Measurements from ENCODE around the gene RBM33.

The RBM33 gene

GRCh38 chr7:155770241-155770640 is 125.8 kb downstream of the RBM33 start:
- no peak for DNase-seq (ENCODE audit: low spot score)

- no peak for DNase-seq (ENCODE audit: low spot score)
These were observed 129.1 kb downstream of the RBM33 start for GRCh38 chr7:155773531-155773930.

- DNase-seq (ENCODE audit: low spot score): no peak
These were observed 130.5 kb downstream of the RBM33 start for GRCh38 chr7:155774947-155775346.

GRCh38 chr7:155775691-155776090 is 131.2 kb downstream of the RBM33 start:
- DNase-seq (ENCODE audit: low spot score): no peak

- DNase-seq (ENCODE audit: low spot score): no peak
These were observed 132.1 kb downstream of the RBM33 start for GRCh38 chr7:155776606-155777005.

GRCh38 chr7:155778349-155778748 is 133.9 kb downstream of the RBM33 start:
- DNase-seq (ENCODE audit: low spot score): no peak

- no peak for DNase-seq (ENCODE audit: low spot score)
These were observed 136.4 kb downstream of the RBM33 start for GRCh38 chr7:155780884-155781283.

- DNase-seq (ENCODE audit: low spot score): no peak
These were observed 137.0 kb downstream of the RBM33 start for GRCh38 chr7:155781433-155781832.

- no peak for DNase-seq (ENCODE audit: low spot score)
These were observed 138.0 kb downstream of the RBM33 start for GRCh38 chr7:155782466-155782865.

- no peak for DNase-seq (ENCODE audit: low spot score)
These were observed 141.1 kb downstream of the RBM33 start for GRCh38 chr7:155785536-155785935.

GRCh38 chr7:155786491-155786890 is 142.0 kb downstream of the RBM33 start:
- DNase-seq (ENCODE audit: low spot score): no peak

- no peak for DNase-seq (ENCODE audit: low spot score)
These were observed 142.8 kb downstream of the RBM33 start for GRCh38 chr7:155787171-155787851.

- DNase-seq (ENCODE audit: low spot score): no peak
These were observed 144.1 kb downstream of the RBM33 start for GRCh38 chr7:155788616-155789000.

GRCh38 chr7:155789001-155789725 is 144.7 kb downstream of the RBM33 start:
- DNase-seq (ENCODE audit: low spot score): no peak

GRCh38 chr7:155790666-155791065 is 146.2 kb downstream of the RBM33 start:
- no peak for DNase-seq (ENCODE audit: low spot score)

- no peak for DNase-seq (ENCODE audit: low spot score)
These were observed 146.8 kb downstream of the RBM33 start for GRCh38 chr7:155791214-155791737.

- no peak for DNase-seq (ENCODE audit: low spot score)
These were observed 147.4 kb downstream of the RBM33 start for GRCh38 chr7:155791836-155792235.

GRCh38 chr7:155792315-155792960 is 148.0 kb downstream of the RBM33 start:
- no peak for DNase-seq (ENCODE audit: low spot score)

GRCh38 chr7:155792999-155793560 is 148.6 kb downstream of the RBM33 start:
- no peak for DNase-seq (ENCODE audit: low spot score)

- DNase-seq (ENCODE audit: low spot score): no peak
These were observed 149.3 kb downstream of the RBM33 start for GRCh38 chr7:155793720-155794119.

GRCh38 chr7:155794196-155794595 is 149.7 kb downstream of the RBM33 start:
- DNase-seq (ENCODE audit: low spot score): no peak

- DNase-seq (ENCODE audit: low spot score): no peak
These were observed 150.9 kb downstream of the RBM33 start for GRCh38 chr7:155795401-155795800.

- DNase-seq (ENCODE audit: low spot score): no peak
These were observed 151.5 kb downstream of the RBM33 start for GRCh38 chr7:155795951-155796350.

Data from CD4-positive, alpha-beta T cell treated with Interleukin-15 for 4 hours (primary cell).